Activated CD4-positive, alpha-beta T cell treated with anti-CD3 and anti-CD28 coated beads for 36 hours (primary cell): ENCODE data around the gene MED13L. TPM values are rescaled to one million over a fixed set of nuclear protein-coding genes. Genes with fewer than 3 reads are reported as not detected.

ENCODE experiments used
- ATAC-seq: fragments of 200-7000 bp; cut with Tn5 transposase; one replicate; pipeline ENCODE4 v1.10.0; 2021; ENCODE audit warnings: mild to moderate bottlenecking, moderate library complexity
- CTCF ChIA-PET: fragments of 350-600 bp; sonication (Branson Sonifier 250); formaldehyde crosslinking; loops from one replicate; lab custom pipeline; 2021; ENCODE audit warnings: antibody characterized with exemption; lab: Charles Lee
- POLR2A ChIA-PET: fragments of 350-600 bp; sonication (Branson Sonifier 250); formaldehyde crosslinking; loops from one replicate; lab custom pipeline; 2021; ENCODE audit warnings: antibody characterized with exemption, inconsistent platforms; lab: Charles Lee
- DNase-seq: peaks from one replicate; pipeline ENCODE4 v3.0.0-alpha.2; 2020
- H3K27ac Mint-ChIP-seq: one replicate; pipeline ENCODE4 v1.8.0; 2021; ENCODE audit warnings: mixed read lengths
- H3K27me3 Mint-ChIP-seq: one replicate; pipeline ENCODE4 v1.8.0; 2021; ENCODE audit warnings: mixed read lengths
- H3K36me3 Mint-ChIP-seq: one replicate; pipeline ENCODE4 v1.8.0; 2021; ENCODE audit warnings: low read depth, mixed read lengths
- H3K4me1 Mint-ChIP-seq: one replicate; pipeline ENCODE4 v1.8.0; 2021; ENCODE audit warnings: mixed read lengths
- H3K4me3 Mint-ChIP-seq: one replicate; pipeline ENCODE4 v1.8.0; 2021; ENCODE audit warnings: mild to moderate bottlenecking, moderate library complexity, mixed read lengths
- H3K9me3 Mint-ChIP-seq: one replicate; pipeline ENCODE4 v1.8.0; 2021; ENCODE audit warnings: low read depth, mixed read lengths
- intact Hi-C, 2 experiments: fragments of 100-400 bp; cut with DNase I in 1 of 2; cut with micrococcal nuclease in 1 of 2; formaldehyde crosslinking; loops; one replicate each; pipeline versions ENCODE4 v1.14.2 to v1.15.1; 2022 to 2024; cut with DNase I, micrococcal nuclease
- total RNA-seq, 2 experiments: library from RNA; stranded (reverse); gene quantifications; one replicate each; pipeline ENCODE4 v1.2.3, GENCODE V29; 2021

MED13L gene
- total RNA-seq, 2 experiments from 2014 or later, result 38.5 to 41.9 TPM

DNA sequence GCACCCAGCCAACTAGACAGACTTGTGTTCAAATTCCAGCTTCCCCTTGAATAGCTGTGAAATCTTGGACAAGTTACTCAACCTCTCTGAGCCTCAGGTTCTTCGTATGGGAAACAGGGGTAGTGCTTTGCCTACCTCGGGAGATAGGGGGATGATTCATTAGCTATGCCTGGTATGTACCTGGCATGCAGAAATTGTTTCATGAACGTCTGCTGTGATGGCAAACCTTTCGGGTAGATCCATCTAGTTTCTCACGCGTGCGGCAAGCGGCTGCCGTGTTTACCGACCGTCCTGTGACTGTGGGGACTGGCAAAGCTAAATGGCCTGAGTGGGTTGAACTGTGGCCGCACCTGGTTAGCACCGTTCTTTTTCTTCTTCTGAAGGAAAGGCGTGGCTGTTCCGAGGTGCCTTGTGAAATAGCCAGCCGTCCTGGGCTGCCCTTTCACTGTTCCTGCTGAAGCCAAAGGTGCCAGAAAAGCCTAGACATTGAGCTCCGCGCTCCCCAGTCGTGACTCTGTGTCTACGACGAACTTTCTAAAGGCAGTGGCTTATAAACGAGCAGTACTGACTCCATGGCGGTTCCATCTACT is 40.6 kb upstream of the MED13L start:
- Mint-ChIP-seq H3K4me3 (no peak overlapping the region), H3K36me3 (no peaks in the 10 kb centered on the region), H3K27ac (no peak overlapping the region), H3K9me3 (no peaks in the 10 kb centered on the region), H3K27me3 (no peaks in the 10 kb centered on the region), H3K4me1 (peaks cover 20% of the 10 kb centered on the region)
- intact Hi-C loops, result no loop called here
- POLR2A ChIA-PET, result no interaction called here
- no peak for ATAC-seq
- CTCF ChIA-PET, result interaction anchor here (0.6 to 0.7 kb wide), 2 partner anchors 71 to 225 kb away, joined by 3 to 4 read pairs; no protein-coding TSS in a partner anchor
- DNase-seq, result no peak

GRCh38 chr12:116317139-116317538 is 39.6 kb upstream of the MED13L start:
- ChIA-PET POLR2A (no interaction called here), CTCF (interaction anchor here (0.7 kb wide), 1 partner anchor 226 kb away, joined by 3 read pairs; no protein-coding TSS in a partner anchor)
- intact Hi-C loops, result no loop called here
- no peak for DNase-seq
- Mint-ChIP-seq H3K27me3 (no peaks in the 10 kb centered on the region), H3K27ac (no peak overlapping the region), H3K9me3 (no peaks in the 10 kb centered on the region), H3K4me1 (peaks cover 20% of the 10 kb centered on the region), H3K4me3 (no peak overlapping the region), H3K36me3 (no peaks in the 10 kb centered on the region)
- ATAC-seq, result no peak

GRCh38 chr12:116314477-116314876 is 37.0 kb upstream of the MED13L start:
- peaks cover 7% of the 10 kb centered on the region for H3K9me3 Mint-ChIP-seq
- ChIA-PET CTCF (no interaction called here), POLR2A (no interaction called here)
- DNase-seq, result peak; percentile 14
- H3K27ac Mint-ChIP-seq, result no peak overlapping the region
- no peak overlapping the region for H3K4me3 Mint-ChIP-seq
- no peaks in the 10 kb centered on the region for H3K36me3 Mint-ChIP-seq
- intact Hi-C loops, result no loop called here
- peaks cover 7% of the 10 kb centered on the region for H3K4me1 Mint-ChIP-seq
- peak; percentile 64 for ATAC-seq
- no peaks in the 10 kb centered on the region for H3K27me3 Mint-ChIP-seq

DNA sequence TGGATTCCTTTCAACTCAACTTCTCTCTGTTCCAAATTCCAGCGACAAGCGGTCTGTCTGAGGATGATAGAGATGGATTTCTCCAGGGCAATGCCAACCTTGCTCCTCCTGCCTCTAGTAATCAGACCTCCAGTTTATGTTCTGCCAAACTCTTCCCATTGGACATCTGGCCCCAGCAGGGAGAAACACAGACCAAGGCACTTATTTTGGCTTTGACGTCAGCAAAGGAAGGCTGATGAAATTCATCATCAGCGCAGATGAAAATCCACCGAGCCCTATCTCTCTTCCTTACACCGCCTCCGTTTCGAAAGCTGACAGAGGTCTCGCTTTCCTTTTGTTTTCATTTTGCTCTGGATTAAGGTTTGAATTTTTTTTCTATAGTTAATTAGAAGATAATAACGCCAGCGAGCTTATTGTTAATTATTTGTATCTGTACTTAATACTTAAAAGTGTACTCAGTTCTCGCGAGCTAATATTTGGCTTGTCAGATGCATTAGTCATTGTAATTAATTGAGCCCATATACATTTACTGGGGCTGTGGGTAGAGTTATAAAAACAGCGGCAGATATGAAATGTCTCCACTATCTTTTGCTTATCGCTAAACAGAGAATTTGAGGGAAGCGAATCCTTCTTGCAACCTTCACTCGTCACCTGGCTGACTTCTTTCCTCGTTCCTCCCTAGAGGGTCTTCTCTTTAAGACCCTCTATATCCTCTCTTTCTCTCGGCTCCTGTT is 35.9 kb upstream of the MED13L start:
- ChIA-PET CTCF (no interaction called here), POLR2A (no interaction called here)
- intact Hi-C loops, result no loop called here
- ATAC-seq (no peak), DNase-seq (no peak)
- Mint-ChIP-seq H3K4me3 (no peak overlapping the region), H3K36me3 (no peaks in the 10 kb centered on the region), H3K27ac (no peak overlapping the region), H3K27me3 (no peaks in the 10 kb centered on the region), H3K4me1 (no peaks in the 10 kb centered on the region), H3K9me3 (peaks cover 14% of the 10 kb centered on the region)

- Mint-ChIP-seq H3K4me1 (no peaks in the 10 kb centered on the region), H3K27me3 (no peaks in the 10 kb centered on the region), H3K36me3 (no peaks in the 10 kb centered on the region), H3K9me3 (peaks cover 14% of the 10 kb centered on the region), H3K27ac (no peak overlapping the region), H3K4me3 (no peak overlapping the region)
- DNase-seq, result no peak
- CTCF ChIA-PET, result interaction anchor here (0.5 kb wide), 1 partner anchor 314 kb away, joined by 3 read pairs; no protein-coding TSS in a partner anchor
- ATAC-seq, result no peak
- intact Hi-C loops, result no loop called here
- POLR2A ChIA-PET, result no interaction called here
Observed at GRCh38 chr12:116310082-116310481, 32.6 kb upstream of the MED13L start.

- ChIA-PET CTCF (no interaction called here), POLR2A (no interaction called here)
- ATAC-seq, result no peak
- Mint-ChIP-seq H3K4me1 (no peaks in the 10 kb centered on the region), H3K27ac (no peak overlapping the region), H3K36me3 (no peaks in the 10 kb centered on the region), H3K9me3 (peaks cover 14% of the 10 kb centered on the region), H3K27me3 (no peaks in the 10 kb centered on the region), H3K4me3 (no peak overlapping the region)
- no peak for DNase-seq
- intact Hi-C loops, result no loop called here
Observed at GRCh38 chr12:116309343-116309742, 31.9 kb upstream of the MED13L start.

- no peak overlapping the region for H3K27ac Mint-ChIP-seq
- H3K9me3 Mint-ChIP-seq, result peaks cover 14% of the 10 kb centered on the region
- CTCF ChIA-PET, result no interaction called here
- DNase-seq (no peak), ATAC-seq (no peak)
- no peaks in the 10 kb centered on the region for H3K27me3 Mint-ChIP-seq
- intact Hi-C loops, result no loop called here
- POLR2A ChIA-PET, result no interaction called here
- H3K4me1 Mint-ChIP-seq, result no peaks in the 10 kb centered on the region
- no peaks in the 10 kb centered on the region for H3K36me3 Mint-ChIP-seq
- H3K4me3 Mint-ChIP-seq, result no peak overlapping the region
Observed at GRCh38 chr12:116308647-116309046, 31.2 kb upstream of the MED13L start.

GRCh38 chr12:116306968-116307367 is 29.5 kb upstream of the MED13L start:
- ChIA-PET CTCF (interaction anchor here (1.2 kb wide), 1 partner anchor 13 kb away, joined by 4 read pairs; no protein-coding TSS in a partner anchor), POLR2A (no interaction called here)

DNA sequence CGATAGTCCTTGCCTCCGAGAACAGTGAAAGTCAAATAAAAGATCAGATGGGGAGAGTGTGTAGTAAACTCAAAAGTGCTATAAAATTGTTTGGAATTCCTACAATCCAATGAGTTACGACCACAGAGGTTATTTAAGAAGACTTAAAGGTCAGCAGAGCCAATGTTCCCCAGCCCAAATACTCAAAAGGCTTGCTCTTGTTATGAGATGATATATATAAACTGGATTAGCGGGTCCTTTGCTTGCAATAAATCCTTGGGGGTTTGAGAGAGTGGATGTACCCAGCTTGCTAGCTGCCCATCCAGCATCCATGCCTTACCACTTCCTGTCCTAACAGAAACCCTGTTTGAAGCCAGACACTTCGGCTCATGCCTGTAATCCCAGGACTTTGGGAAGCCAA is 29.0 kb upstream of the MED13L start:
- no peaks in the 10 kb centered on the region for H3K27me3 Mint-ChIP-seq
- H3K27ac Mint-ChIP-seq, result no peak overlapping the region
- H3K4me3 Mint-ChIP-seq, result no peak overlapping the region
- ATAC-seq (no peak), DNase-seq (no peak)
- H3K36me3 Mint-ChIP-seq, result no peaks in the 10 kb centered on the region
- intact Hi-C loops, result no loop called here
- H3K4me1 Mint-ChIP-seq, result no peaks in the 10 kb centered on the region
- POLR2A ChIA-PET, result no interaction called here
- CTCF ChIA-PET, result interaction anchor here (0.7 kb wide), 1 partner anchor 383 kb away, joined by 4 read pairs; no protein-coding TSS in a partner anchor
- peaks cover 14% of the 10 kb centered on the region for H3K9me3 Mint-ChIP-seq

More at GRCh38 chr12:116306968-116307367, 29.5 kb upstream of the MED13L start:
- Mint-ChIP-seq H3K4me1 (no peaks in the 10 kb centered on the region), H3K27ac (no peak overlapping the region), H3K36me3 (no peaks in the 10 kb centered on the region), H3K27me3 (no peaks in the 10 kb centered on the region), H3K9me3 (peaks cover 14% of the 10 kb centered on the region), H3K4me3 (no peak overlapping the region)
- ATAC-seq (no peak), DNase-seq (no peak)
- intact Hi-C loops, result no loop called here

DNA sequence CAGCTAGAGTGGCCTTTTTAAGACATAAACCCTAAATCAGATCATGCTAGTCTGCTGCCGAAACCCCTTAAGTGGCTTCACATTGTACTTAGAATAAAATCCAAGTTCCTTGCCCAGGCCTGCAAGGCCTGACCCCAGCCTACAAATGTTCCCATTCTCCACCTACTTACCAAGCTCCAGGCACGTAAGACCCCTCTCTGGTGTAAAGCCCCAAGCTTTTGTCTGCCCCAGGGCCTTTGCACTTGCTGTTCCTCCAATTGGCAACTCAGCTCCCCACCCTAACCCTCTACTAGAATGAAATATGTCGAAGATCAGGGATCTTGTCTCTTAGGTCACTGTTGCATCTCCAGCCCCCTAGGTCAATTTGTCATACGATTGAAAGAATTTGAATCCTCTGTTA is 27.1 kb upstream of the MED13L start:
- Mint-ChIP-seq H3K4me3 (no peak overlapping the region), H3K4me1 (no peaks in the 10 kb centered on the region), H3K9me3 (peaks cover 9% of the 10 kb centered on the region), H3K27me3 (no peaks in the 10 kb centered on the region), H3K36me3 (no peaks in the 10 kb centered on the region), H3K27ac (no peak overlapping the region)
- ChIA-PET CTCF (interaction anchor here (0.5 to 0.6 kb wide), 2 partner anchors 261 to 1691 kb away, joined by 3 to 4 read pairs; no protein-coding TSS in a partner anchor), POLR2A (no interaction called here)
- no peak for DNase-seq
- ATAC-seq, result no peak
- intact Hi-C loops, result no loop called here

GRCh38 chr12:116303929-116304328 is 26.4 kb upstream of the MED13L start:
- intact Hi-C loops, result no loop called here
- CTCF ChIA-PET, result interaction anchor here (0.5 kb wide), 1 partner anchor 1690 kb away, joined by 3 read pairs; no protein-coding TSS in a partner anchor

GRCh38 chr12:116303066-116303465 is 25.6 kb upstream of the MED13L start:
- no peaks in the 10 kb centered on the region for H3K4me1 Mint-ChIP-seq
- no peak overlapping the region for H3K4me3 Mint-ChIP-seq
- CTCF ChIA-PET, result interaction anchor here (0.8 to 1.0 kb wide), 2 partner anchors 277 to 809 kb away, joined by 3 to 4 read pairs; no protein-coding TSS in a partner anchor
- H3K27me3 Mint-ChIP-seq, result no peaks in the 10 kb centered on the region
- no peak overlapping the region for H3K27ac Mint-ChIP-seq
- DNase-seq (no peak), ATAC-seq (no peak)
- intact Hi-C loops, result no loop called here
- H3K36me3 Mint-ChIP-seq, result no peaks in the 10 kb centered on the region
- no peaks in the 10 kb centered on the region for H3K9me3 Mint-ChIP-seq
- POLR2A ChIA-PET, result no interaction called here

More at GRCh38 chr12:116303929-116304328, 26.4 kb upstream of the MED13L start:
- no peaks in the 10 kb centered on the region for H3K4me1 Mint-ChIP-seq
- H3K27ac Mint-ChIP-seq, result no peak overlapping the region
- POLR2A ChIA-PET, result no interaction called here
- ATAC-seq (no peak), DNase-seq (no peak)
- no peak overlapping the region for H3K4me3 Mint-ChIP-seq
- no peaks in the 10 kb centered on the region for H3K36me3 Mint-ChIP-seq
- H3K27me3 Mint-ChIP-seq, result no peaks in the 10 kb centered on the region
- peaks cover 3% of the 10 kb centered on the region for H3K9me3 Mint-ChIP-seq
